ENCODE data around the gene BRSK1.

- no peak for TF ChIP-seq CTCF (conservative IDR thresholded peaks at IDR 0.05 in 1 of 2, IDR thresholded peaks at IDR 0.05 in 1 of 2; ENCODE audit: low read depth in 1 of 2, low read length in 2 of 2)
- no peak for TF ChIP-seq EZH2 (IDR thresholded peaks at IDR 0.05; ENCODE audit: low read length, missing control alignments)
Observed at GRCh38 chr19:55285229-55285890, 1.6 kb downstream of the BRSK1 start.

All from fibroblast of lung (primary cell).